Tongue (tissue), 2 donors: ENCODE measurements around the gene MYL10. TPM values are rescaled to one million over a fixed set of nuclear protein-coding genes. Genes with fewer than 3 reads are reported as not detected.
"Not testable (repeated sequence)": the region's sequence is repeated elsewhere in the genome, so short reads cannot be mapped to it uniquely, and the experiment has no call there.

Experiments
- DNase-seq: peaks from one replicate; pipeline ENCODE4 v3.0.0-alpha.2; 2015
- total RNA-seq: library from RNA; depleted of rRNA; stranded (reverse); fragments of >200 nt; gene quantifications from one replicate; pipeline ENCODE4 v1.2.3, GENCODE V29; 2014

The MYL10 gene
- total RNA-seq, 1 donor from 2014 or later = 20.9 TPM

GRCh38 chr7:101618207-101618839, 10.8 kb downstream of the MYL10 start:
- DNase-seq = no peak

DNA sequence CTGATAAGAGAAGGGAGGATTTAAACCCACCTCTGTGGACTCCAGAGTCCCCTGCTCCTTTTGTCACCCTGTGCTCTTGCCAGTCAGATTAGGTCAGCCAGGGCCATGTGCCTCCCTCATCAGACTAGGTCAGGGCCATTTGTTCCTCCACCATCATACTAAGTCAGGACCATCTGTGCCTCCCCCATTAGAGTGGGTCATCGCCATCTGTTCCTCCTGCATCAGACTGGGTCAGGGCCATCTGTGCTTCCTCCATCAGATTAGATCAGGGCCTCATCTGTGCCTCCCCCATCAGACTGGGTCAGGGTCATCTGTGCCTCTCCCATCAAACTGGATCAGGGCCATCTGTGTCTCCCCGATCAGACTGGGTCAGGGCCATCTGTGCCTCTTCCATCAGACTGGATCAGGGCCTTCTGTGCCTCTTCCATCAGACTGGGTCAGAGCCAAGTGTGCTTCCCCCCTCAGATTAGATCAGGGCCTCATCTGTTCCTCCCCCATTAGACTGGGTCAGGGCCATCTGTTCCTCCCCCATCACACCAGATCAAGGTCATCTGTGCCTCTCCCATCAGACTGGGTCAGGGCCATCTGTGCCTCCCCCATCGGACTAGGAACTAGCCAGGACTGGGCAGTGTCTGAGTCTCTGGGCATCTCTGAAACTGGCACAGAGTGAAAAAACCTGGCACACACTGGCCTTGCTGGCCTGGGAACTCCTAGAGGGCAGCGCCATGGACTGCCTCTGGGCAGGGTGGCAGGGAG, 11.5 kb downstream of the MYL10 start:
- no peak for DNase-seq

DNA sequence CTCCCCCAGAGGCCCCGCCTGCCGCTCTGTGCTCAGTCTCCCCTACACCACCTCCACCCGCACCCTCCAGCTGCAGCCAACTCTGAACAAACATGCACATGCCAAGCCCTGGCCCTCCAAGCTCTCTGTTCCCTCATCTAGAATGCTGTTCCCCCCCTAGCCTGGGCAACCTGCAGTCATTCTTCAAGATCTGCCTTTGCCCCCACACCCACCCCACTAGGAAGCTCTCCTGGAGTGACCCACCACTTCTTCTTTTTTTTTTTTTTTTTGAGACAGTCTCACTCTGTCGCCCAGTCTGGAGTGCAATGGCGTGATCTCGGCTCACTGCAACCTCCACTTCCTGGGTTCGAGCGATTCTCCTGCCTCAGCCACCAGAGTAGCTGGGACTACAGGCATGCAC, 13.7 kb downstream of the MYL10 start:
- no peak for DNase-seq

DNA sequence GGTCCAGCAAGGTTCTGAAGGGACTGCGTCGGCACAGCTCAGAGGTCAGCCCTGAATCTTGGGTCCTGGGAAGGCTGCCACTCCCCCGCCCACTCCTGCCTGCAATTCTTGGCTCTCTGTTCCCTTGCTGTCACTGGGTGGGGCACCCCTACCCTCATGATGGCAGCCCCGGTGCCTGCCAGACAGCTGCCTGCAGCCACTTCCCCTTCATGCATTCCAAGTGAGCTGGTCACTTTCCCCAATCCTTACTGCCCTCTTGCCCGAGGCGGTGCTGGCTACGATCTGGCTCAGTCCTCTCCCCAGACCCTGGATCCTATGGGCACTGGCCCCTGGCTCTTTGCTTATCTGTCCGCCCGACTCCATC, 14.2 kb downstream of the MYL10 start:
- peak; percentile 76 for DNase-seq

- no peak for DNase-seq
Measured at GRCh38 chr7:101614098-101614938, 14.8 kb downstream of the MYL10 start.

DNA sequence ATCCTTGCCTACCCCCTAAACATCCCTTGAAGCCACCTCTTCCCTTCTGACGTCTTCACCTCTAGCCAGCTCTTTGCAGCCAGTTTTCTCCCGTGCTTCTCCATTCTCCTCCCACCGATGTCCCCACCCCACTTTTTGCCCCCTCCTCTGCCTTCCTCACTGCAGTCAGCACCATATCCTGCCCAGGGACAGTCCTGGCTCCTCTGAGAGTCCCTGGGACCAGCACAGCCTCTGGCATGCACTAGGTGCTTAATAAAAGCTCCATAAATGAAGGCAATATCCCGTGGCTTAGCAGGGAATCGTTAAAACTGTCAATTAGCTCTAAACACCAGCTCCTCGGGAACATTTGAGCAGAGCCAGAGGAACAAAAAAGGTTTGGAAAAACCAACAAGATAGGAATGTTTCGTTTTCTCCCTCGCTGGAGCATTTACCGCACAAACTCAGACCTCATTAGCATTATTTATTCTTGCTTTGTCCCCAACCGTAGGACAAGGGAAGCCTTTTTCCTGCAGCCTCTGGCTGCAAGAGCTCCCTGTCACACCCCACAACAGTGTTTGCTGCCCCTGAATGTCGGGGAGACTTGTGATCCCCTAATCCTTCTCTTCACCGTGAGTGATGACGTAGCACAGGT, 16.1 kb downstream of the MYL10 start:
- no peak for DNase-seq

- peak; percentile 54 for DNase-seq
Measured at GRCh38 chr7:101608772-101609713, 20.1 kb downstream of the MYL10 start.

GRCh38 chr7:101606498-101606923, 22.6 kb downstream of the MYL10 start:
- DNase-seq = no peak

GRCh38 chr7:101605611-101606497, 23.2 kb downstream of the MYL10 start:
- DNase-seq = no peak

DNA sequence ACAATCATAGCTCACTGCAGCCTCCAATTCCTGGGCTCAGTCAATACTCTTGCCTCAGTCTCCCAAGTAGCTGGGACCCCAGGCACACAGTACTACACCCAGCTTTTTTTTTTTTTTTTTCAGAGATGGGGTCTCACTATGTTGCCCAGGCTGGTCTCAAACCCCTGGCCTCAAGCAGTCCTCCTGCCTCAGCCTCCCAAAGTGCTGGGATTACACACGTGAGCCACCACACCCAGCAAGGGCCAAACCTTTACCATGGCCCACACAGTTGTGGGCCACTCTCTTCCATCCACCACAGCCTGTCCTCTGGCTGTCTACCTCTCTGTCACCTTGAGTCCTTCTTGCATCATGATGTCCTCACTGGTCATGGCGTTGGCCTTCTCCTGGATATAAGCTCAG, 24.2 kb downstream of the MYL10 start:
- not testable (repeated sequence) for DNase-seq

GRCh38 chr7:101604331-101604933, 24.7 kb downstream of the MYL10 start:
- no peak for DNase-seq

DNA sequence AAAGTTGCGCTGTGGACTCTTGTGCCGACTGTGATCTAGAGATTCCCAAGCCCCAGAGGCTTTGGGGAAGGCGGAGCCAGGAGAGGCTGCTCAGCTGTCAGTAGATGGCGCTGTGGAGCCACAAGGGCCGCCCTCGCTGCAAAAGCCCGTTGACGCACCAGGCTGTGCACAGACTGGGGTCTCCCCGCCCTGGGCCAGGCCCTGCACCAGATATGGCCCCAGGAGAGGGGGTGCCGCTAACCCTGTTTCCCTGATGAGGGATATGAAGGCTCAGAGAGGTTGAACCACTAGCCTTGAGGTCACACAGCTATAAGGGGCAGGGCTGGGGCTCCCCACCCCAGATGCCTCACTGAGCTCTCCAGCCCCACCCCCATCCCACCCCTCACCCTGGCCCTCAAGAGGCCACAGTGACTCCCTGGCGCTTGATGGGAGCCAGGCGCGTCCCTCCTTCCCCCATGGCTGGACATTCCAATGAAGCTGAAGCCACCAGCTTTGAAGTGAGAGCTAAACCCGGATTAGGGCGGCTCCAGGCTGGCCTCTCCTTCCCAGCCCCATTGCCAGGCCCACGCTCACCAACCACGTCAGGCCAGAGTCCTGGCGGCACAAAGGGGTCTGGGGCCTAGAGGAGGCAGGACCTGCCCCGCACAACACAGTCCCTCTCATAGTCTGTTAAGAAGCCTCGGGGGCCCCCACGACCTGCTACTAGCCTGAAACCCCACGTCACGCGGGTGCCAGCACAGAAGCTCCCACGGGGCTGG, 26.4 kb downstream of the MYL10 start:
- peak; percentile 93 for DNase-seq

DNA sequence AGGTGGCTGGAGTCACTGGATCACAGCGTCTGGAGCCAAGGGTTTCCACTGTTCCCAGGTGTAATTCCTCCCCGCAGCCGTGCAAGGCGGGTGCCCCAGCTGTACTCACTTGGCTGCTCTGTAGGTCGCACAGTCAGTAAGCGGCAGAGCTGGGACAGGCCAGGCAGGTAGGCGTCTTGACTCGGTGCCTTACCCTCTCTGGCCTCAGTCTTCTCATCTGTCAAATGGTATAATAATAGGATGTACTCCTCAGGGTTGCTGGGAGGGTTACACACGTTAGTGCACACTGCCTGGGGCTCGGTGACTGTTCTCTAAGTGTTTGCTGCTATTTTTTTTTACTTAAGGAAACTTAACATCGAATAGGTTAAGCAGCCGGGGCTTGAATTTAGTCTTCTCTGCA, 27.0 kb downstream of the MYL10 start:
- no peak for DNase-seq

GRCh38 chr7:101599787-101600186, 29.3 kb downstream of the MYL10 start:
- no peak for DNase-seq

DNA sequence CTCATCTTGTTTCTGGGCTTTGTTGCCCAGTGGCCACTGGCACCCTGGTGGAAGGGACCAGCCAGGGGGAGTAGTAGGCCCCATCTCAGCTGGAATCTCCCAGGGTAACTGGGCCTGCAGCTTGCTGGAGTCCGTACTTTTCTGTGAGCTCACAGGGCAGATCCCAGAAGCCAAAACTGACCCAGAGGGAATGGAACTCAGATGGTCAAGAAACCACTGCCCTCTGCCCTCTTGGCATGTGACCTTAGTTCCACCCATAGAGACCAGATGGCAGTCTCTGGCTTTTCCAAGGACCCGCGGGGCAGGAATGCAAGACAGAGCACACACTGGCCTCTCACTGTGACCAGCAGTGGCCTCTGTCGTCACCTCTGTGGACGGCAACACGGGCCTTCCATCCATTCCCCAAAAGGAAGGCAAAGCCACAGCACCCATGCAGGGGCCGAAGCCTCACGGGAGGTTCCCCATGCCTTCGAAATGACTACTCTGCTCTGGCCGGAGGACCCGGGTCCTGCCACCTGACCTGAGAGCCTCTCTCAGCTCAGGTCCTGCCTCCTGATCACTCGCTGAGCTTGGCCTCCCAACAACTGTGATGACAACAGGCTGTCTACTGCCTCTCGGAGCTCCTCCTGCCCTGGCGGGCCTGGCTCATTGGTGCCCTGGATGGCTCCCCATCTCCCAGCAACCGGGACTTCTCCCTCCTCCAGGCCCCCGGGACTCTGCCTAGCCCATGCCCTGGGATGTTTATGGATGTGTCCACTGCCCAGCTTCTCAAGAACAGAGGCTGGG, 29.9 kb downstream of the MYL10 start:
- no peak for DNase-seq

- peak; percentile 77 for DNase-seq
Measured at GRCh38 chr7:101598422-101598985, 30.6 kb downstream of the MYL10 start.

GRCh38 chr7:101597941-101598340, 31.2 kb downstream of the MYL10 start:
- DNase-seq = no peak

- no peak for DNase-seq
Measured at GRCh38 chr7:101596898-101597297, 32.2 kb downstream of the MYL10 start.
